ENCODE data around the gene GNG7.
"Not testable (repeated sequence)": the region's sequence is repeated elsewhere in the genome, so short reads cannot be mapped to it uniquely, and the experiment has no call there.

Gene GNG7

DNA sequence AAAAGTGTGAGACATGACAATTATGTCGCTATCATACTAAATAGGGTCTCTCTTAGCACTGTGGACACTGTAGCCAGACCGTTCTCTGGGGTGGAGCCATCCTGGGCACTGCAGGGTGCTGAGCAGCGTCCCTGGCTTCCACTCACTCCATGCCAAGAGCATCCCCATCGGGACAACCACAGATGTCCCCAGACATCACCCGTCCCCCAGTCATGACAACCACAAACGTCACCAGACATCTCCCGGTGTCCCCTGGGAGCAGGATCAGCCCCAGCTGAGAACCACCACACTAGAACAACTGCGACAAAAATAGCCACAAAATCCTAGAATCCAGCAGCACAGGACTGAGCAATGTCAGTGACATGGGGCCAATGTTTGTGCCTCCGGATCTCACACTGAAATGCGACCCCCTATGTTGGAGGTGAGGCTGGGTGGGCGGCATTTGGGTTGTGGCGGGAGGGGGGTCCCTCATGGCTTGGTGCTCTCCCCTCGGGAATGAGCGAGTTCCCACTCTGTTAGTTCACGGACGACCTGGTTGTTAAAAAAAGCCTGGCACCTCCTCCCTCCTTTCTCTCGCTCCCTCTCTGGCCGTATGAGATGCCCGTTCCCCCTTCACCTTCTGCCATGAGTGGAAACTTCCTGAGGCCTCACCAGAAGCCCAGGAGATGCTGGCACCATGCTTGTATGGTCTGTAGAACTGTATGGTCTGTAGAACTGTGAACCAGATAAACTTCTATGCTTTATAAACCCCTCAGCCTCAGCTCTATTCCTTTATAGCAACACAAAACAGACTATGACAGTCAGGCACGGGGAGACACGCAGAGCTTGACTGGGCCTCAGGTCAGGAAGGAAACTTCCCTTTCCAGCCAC, 132.7 kb downstream of the GNG7 start:
- DNase-seq: no peak

DNA sequence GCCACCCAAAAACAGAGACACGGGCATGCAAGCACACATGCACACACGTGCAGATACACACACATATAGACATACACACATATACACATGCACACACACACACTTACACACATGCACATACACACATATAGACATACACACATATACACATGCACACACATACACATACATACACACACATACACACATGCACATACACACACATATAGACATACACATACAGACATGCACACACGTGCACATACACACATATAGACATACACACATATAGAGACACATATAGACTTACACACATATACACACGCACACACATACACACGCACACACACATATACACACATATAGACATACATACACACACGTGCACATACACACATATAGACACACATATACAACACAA, 134.5 kb downstream of the GNG7 start:
- no peak for DNase-seq

DNA sequence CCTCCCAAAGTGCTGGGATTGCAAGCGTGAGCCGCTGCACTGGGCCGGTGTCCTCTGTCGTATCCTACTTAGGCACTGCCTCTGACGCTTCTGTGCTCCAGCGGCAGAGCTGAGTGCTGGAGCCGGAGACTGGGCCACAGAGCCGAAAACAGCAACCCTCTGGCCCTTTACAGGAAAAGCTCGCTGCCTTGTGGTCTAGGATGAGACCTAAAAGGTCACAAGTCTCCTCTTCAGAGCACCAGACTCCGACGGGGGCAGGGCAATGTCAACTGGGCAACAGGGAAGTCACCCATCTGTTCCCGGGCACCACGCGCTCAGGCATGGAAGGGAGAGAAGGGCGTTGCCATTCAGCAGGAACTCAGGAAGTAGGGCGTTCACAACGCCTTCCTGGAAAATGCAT, 134.9 kb downstream of the GNG7 start:
- DNase-seq: no peak

DNA sequence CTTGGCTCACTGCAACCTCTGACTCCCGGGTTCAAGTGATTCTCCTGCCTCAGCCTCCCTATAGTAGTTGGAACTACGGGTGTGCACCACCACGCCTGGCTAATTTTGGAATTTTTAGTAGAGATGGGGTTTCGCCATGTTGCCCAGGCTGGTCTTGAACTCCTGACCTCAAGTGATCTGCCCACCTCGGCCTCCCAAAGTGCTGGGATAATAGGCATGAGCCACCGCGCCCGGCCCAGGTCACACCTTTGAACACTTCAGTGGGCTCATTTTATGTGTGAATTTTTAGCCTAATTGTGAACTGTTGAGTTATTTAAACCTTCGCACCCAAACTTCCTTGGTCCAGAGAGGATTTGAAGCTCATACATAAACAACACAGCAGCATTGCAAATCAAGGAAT, 138.9 kb downstream of the GNG7 start:
- not testable (repeated sequence) for DNase-seq

DNA sequence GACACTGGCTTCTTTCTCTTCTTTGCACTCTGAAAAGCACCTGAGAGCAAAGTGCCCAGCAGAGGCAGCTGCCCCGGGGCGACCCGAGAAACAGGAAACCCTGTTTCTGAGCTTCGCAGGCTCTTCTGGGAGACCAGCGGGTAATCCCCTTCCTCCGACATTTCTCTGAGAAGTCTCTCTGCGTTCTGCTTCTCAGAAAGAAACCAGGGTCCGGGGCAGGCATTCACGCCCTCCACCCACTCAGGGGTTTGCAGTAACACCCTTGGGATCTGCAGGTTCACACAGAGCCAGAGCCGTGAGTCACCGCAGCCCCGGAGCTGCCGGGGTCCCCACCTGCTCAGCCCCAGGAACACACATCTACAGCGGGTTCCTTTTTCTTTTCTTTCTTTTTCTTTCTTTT, 140.6 kb downstream of the GNG7 start:
- DNase-seq: no peak

DNA sequence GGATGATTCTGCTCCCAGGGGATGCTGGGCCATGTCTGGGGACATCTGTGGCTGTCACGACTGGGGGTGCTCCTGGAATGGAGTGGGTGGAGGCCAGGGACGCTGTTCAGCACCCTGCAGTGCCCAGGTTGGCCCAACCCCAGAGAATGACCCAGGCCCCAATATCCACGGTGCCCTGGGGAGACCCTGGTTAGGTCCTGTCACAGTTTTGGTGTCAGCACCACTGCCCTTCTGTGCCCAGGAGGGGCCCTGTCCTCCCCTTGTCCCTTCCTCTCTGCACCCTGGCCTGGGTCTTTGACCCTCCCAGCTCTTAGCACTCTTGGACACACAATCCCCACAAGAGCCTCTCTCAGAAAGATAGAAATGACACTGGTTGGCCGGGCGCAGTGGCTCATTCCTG, 141.3 kb downstream of the GNG7 start:
- no peak for DNase-seq

DNA sequence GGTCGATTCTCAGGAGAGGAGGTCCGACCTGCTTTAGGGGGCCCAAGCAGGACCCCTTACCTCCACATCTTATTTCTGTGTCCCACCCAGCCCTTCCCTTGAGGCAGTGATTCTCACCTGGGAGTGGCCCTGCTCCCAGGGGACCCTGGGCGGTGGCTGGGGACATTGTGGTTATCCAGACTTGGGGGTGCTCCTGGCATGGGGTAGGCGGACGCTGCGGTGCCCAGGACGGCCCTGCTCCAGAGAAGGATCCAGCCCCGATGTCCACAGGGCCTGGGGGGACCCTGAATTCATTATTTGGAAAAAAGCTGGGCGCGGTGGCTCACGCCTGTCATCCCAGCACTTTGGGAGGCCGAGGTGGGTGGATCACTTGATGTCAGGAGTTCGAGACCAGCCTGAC, 142.1 kb downstream of the GNG7 start:
- DNase-seq: no peak

DNA sequence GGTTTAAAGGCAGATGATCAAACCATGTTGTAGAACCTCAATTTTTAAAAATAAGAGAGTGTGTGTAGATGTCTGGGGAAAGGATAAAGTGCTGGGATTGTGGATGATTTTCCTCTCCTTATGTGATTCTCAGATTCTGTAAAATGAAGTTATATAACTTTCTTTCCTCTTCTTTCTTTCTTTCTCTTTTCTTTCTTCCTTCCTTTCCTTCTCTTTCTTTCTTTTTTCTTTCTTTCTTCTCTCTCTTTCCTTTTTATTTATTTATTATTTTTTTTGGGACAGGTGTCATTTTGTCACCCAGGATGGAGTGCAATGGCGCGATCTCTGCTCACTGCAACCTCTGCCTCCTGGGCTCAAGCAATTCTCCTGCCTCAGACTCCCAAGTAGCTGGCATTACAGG, 144.0 kb downstream of the GNG7 start:
- DNase-seq: no peak

DNA sequence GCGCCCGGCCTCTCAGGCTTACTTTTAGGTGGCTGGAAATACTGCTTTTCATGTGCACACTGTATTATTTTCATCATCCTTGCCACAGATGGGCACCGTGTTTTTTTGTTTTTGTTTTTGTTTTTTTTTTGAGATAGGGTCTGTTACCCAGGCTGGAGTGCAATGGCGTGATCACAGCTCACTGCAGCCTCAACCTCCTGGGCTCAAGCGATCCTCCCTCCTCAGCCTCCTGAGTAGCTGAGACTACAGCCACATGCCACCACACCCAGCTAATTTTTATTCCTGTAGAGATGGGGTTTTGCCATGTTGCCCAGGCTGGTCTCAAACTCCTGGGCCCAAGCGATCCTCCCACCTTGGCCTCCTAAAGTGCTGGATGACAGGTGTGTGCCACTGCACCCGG, 144.4 kb downstream of the GNG7 start:
- not testable (repeated sequence) for DNase-seq

DNA sequence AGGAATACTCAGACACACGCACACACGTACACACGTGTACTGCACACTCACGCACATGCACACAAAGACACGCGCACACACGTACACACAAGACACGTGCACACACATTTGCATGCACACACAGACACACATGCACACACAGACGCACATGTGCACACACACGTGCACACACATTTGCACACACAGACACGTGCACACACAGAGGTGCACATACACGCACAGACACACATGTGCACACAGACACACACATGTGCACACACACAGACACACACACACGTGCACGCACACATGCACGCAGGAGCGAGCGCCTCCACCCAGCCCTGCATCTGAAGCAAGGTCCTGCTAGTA, 145.4 kb downstream of the GNG7 start:
- DNase-seq: no peak

DNA sequence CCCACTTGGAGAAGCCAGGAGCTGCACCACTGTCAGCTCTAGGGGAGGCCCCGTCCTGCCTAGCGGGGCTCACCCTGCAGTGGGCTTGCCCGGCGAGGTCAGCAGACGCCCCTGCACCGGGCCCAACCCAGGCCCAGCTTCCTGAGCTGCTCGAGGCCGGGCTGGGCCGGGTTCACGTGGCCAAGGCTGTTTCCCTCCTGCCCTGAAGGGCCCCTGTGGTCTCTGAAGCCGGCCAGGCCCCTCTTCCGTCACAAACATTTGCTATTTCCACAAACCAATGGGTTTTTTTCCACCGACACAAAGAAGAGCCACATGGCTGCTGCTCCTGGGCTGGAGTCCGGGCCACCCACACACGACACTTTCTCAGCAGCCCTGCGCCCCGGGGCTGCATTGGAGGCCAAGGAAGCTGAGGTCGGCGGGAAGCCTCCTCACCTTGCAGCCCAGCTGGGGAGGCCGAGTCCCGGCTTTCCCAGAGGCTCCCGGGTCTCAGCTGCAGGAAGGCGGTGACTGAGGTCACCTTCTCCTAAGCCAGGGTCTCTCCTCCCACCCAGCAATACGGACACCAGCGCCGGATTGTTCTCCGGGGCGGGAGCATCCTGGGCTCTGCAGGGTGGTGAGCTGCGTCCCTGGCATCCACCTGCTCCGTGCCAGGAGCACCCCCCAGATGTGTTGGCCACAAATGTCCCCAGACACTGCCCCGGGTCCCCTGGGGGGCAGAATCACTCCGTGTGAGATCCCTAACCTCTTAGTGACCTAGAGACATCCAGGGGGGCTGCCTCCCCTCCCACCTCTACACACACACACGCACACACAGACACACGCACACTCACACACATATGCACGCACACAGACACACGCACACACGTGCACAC, 146.0 kb downstream of the GNG7 start:
- no peak for DNase-seq

DNA sequence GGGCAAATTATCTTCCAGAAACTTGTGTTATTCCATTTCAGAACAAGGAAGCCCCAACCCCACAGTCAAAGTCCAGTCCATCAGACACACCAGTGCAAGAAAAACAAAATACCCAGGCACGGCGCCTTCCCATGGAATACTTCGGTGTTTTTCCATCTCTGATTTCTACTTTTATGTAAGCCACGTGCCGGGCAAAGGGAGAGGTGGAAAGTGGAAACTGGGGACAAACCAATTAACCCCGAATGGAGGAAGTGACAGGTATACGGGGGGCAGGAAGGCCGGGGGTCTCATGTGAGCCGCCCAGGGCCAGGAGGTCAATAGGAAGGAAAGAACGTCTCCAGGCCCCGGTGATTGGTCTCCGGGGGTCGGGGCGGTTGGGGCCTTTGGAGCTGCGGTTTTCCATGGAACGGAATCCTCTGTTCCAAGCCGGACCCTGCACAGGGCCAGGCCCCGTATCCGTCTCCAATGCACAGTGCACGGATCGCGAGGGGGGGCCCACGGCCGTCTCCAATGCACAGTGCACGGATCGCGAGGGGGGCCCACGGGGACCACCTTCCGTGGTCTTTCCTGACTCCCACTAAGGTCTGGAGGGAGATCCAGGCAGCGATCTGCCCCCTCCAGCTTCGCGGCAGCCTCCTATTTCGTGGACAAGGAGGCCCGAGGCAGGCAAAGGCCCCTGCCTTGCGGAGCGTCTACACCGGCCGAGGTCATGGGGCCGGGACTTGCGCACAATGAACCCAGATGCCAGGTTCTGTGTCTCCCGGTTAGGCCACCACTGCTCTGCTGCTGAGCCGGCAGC, 146.9 kb downstream of the GNG7 start:
- DNase-seq: no peak

DNA sequence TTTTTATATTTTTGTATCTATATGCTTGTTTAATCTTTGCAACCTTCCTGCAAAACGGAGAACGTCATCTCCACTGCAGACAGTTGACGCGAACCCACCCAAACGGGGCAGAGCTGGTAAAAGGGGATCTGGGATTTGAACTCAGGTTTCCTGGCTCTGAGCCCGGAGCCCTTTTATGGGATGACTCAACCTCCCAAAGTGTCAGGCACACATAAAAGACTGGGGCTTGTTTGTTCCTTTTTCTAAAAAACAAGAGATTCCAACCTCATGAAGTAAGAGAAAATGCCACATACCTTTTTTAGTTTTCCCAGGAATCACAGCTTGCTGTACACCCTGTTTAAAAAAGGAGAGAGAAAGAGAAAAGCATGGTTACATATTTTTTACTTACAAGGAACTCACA, 147.6 kb downstream of the GNG7 start:
- DNase-seq: no peak

DNA sequence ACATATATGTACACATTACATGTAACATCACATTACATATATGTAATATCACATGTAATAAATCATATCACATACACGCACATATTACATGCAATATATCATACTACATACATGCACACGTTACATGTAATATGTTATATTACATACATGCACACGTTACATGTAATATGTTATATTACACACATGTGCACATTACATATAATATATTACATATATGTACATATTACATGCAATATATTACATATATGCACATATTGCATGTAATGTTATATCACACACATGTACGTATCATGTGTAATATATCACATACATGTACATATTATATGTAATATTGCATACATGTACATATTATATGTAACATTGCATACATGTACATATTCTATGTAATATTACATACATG, 149.0 kb downstream of the GNG7 start:
- no peak for DNase-seq

DNA sequence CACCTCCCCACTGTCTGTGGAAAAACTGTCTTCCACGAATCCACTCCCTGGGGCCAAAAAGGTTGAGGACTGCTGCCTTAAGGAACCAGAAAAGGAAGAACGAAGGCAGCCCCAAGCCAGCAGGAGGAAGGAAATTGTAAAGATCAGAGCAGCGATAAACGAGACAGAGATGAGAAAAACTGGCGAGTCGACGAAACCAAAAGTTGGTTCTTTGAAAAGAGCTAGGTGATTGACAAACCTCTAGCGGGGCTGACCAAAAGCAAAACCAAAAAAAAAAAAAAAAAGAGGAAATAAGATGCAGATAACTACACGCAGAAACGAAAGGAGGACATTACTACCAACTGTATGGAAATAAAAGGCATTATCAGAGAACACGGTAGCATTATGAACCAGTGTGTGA, 149.6 kb downstream of the GNG7 start:
- DNase-seq: peak; percentile 92

DNA sequence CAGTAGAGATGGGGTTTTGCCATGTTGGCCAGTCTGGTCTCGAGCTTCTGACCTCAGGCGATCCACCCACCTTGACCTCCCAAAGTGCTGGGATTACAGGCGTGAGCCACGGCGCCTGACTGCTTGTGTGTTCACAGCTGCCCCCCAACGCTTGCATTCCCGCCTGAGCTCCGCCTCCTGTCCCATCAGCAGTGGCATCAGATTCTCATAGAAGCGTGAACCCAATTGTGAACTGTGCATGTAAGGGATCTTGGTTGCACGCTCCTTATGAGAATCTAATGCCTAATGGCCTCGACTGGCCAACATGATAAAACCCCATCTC, 150.7 kb downstream of the GNG7 start:
- no peak for DNase-seq

DNA sequence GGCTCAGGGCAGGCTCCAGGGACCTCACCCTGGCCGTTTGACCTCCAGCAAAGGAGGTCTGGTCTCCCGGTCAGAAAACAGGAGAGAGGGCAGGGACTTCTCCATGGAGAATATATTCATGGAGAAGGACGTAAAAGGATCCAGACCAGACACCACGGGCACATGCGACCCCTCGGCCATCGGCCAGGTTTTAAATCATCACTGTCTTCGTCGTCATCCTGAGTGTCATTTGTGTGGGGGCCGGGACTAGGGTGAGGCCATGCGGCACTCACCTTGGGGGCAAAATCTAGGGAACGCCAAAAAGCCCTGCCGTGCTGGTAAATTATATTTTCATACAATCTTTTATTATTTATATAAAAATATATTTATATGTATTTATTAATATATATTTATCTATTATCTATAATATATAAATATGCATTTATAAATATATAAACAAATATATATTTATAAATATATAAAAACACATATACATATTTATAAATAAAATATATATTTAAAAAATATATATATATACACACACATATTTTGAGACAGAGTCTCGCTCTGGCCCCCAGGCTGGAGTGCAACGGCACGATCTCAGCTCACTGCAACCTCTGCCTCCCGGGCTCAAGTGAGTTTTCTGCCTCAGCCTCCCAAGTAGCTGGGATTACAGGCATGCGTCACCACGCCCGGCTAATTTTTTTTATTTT, 151.2 kb downstream of the GNG7 start:
- DNase-seq: no peak

DNA sequence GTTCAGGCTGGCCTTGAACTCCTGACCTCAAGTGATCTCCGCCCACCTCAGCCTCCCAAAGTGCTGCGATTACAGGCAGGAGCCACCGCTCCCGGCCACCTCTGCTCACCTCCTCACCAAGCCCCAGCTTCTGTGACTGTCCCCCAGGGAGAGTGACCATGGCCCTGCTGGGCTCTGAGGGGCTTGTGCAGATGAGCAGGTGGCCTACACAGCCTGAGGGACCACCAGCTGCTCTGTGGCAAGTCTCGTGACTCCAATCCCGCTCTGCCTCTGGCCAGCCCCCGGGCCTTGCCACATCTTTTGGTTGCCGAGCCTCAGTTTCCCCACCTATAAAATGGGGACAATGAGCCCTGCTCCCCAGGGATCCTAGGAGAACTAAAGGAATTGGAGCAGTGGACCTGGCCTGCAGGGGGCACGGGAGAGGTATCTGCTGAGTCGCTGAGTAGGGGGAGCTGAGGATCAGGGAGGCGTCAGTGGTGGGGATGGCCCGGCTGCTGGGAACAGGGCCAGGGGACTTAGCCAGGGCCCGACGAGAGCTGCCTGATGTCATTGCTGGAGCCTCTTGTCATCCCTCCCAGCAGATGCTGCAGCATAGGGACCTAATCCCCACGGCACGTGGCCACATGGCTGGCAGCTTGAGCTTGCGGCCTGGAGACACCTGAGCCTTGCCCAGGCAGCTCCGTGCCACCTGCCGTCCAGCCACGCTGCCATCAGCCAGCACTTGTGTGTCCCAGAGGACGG, 151.9 kb downstream of the GNG7 start:
- no peak for DNase-seq

DNA sequence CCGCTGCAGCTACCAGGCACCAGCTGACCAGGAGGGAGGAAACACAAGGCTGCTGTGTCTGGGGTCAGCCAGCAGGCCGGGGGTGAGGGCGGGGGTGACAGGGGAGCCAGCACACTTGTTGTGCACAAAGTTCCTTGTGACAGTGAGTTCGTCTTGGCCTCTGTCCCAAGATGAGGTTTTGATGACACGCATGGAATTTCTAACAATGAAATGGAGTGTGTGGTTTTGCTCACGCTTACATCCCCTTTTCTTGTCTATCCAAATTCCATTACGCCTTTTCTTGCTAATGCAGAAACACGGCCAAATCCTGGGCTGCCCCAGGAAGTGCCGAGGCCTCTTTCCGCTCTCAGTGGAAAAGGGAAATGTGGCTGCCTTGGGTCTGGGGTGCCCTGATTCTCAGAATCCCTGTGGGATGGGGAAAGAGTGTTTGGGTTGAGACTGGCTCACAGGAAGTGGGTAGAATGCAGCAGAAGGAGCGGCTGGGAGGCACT, 152.7 kb downstream of the GNG7 start:
- DNase-seq: peak; percentile 14

DNA sequence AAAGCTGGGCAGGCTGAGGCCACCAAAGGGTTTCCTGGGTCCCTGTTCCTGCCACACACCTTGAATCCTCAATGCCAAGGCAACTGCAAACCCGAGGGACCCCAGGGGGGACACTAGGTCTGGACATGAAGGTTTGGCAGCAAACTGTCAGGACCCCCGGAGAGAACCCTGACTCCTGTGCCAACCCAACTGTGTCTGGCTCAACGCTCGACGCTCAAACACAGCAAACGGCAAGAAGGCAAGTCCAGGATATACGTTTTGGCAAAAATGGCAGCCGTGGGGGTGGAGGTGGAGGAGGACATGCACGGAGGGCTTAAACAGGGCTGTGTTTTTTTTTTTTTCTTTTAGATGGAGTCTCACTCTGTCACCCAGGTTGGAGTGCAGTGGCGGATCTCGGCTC, 153.5 kb downstream of the GNG7 start:
- no peak for DNase-seq

DNA sequence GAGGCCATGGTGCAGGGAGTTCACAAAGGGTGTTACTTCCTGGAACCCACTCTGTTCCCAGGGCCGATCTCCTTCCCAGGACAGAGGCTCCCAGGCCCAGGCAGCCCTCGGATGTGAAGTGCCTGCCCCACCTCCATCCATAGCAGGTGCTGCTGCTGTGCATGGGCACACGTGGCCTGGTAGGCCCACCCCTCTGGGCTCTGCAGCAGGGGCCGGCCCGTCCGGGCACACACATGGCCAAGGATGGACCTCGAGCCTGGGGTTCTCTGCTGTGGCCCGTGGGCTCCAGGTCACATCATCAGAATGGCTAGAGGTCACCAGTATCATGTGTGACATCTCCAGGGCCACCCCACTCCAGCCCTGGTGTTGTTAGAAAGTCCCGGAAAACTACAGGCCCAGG, 154.8 kb downstream of the GNG7 start:
- DNase-seq: no peak

DNA sequence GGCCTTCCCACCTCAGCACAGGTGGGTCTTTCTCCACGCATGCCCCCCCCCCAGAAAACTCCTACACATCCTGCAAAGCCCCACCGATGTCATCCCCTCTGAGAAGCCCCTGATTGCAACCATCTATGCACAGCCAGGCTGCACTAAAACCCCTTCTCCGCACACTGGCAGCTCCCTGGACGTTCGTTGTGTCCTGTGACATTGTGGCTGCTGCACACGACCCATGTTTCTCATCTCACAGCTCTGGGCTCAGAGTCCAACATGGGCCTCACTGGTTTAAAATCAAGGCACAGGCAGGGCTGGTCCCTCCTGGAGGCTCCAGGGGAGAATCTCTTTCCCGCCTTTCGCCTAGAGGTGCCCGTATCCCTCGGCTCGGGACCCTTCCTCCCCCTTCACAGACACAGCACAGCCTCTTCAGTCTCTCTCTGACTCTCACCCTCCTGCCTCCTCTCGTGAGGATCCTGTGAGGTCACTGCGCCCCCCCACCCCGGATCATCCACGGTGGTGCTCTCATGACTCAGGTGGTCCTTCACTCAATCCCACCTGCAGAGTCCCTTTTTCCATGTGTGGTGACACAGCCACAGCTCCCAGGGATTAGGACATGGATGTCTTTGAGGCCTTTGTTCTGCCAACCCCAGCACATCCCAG, 155.3 kb downstream of the GNG7 start:
- no peak for DNase-seq
